Stimulated activated CD4-positive, alpha-beta T cell treated with anti-CD3 and anti-CD28 coated beads, TNF-alpha, amount 100 ng/mL, for 24 hours (primary cell): ENCODE results near the gene CEP78.

Source experiments
- DNase-seq, 3 experiments: peaks; one replicate each; pipeline ENCODE4 v3.0.0-alpha.2; 2020; ENCODE audit warnings: low read depth in 3 of 3

Gene CEP78

GRCh38 chr9:78307360-78307759 is 71.5 kb downstream of the CEP78 start:
- no peak for DNase-seq

- DNase-seq, result no peak
Observed at GRCh38 chr9:78309066-78309465, 73.2 kb downstream of the CEP78 start.

GRCh38 chr9:78311075-78311474 is 75.2 kb downstream of the CEP78 start:
- DNase-seq, result no peak

- no peak for DNase-seq
Observed at GRCh38 chr9:78311886-78312524, 76.1 kb downstream of the CEP78 start.

- no peak for DNase-seq
Observed at GRCh38 chr9:78314550-78314949, 78.7 kb downstream of the CEP78 start.

GRCh38 chr9:78314953-78315870 is 79.3 kb downstream of the CEP78 start:
- DNase-seq, result no peak

GRCh38 chr9:78316166-78316892 is 80.5 kb downstream of the CEP78 start:
- no peak for DNase-seq

GRCh38 chr9:78319197-78320029 is 83.5 kb downstream of the CEP78 start:
- no peak for DNase-seq

- DNase-seq, result no peak
Observed at GRCh38 chr9:78320030-78320693, 84.3 kb downstream of the CEP78 start.

- no peak for DNase-seq
Observed at GRCh38 chr9:78320875-78321496, 85.1 kb downstream of the CEP78 start.

- DNase-seq, result no peak
Observed at GRCh38 chr9:78321505-78321904, 85.6 kb downstream of the CEP78 start.

GRCh38 chr9:78324068-78324650 is 88.3 kb downstream of the CEP78 start:
- DNase-seq, result no peak

GRCh38 chr9:78324682-78325081 is 88.8 kb downstream of the CEP78 start:
- DNase-seq, result no peak

- no peak for DNase-seq
Observed at GRCh38 chr9:78325343-78325742, 89.5 kb downstream of the CEP78 start.

- no peak for DNase-seq
Observed at GRCh38 chr9:78325846-78326360, 90.0 kb downstream of the CEP78 start.

- DNase-seq, result no peak
Observed at GRCh38 chr9:78326564-78326963, 90.7 kb downstream of the CEP78 start.
